ENCODE data around the gene AGTRAP.

Gene AGTRAP

GRCh38 chr1:11764519-11764918, 28.6 kb downstream of the AGTRAP start:
- DNase-seq: no peak

- no peak for DNase-seq
These were observed 29.9 kb downstream of the AGTRAP start for GRCh38 chr1:11765661-11766428.

- DNase-seq: no peak
These were observed 30.5 kb downstream of the AGTRAP start for GRCh38 chr1:11766429-11766776.

GRCh38 chr1:11767922-11768704, 32.2 kb downstream of the AGTRAP start:
- no peak for DNase-seq

GRCh38 chr1:11768821-11769220, 32.9 kb downstream of the AGTRAP start:
- DNase-seq: no peak

- DNase-seq: no peak
These were observed 33.3 kb downstream of the AGTRAP start for GRCh38 chr1:11769274-11769673.

- DNase-seq: no peak
These were observed 34.1 kb downstream of the AGTRAP start for GRCh38 chr1:11770011-11770410.

GRCh38 chr1:11771481-11772043, 35.6 kb downstream of the AGTRAP start:
- no peak for DNase-seq

- DNase-seq: no peak
These were observed 36.5 kb downstream of the AGTRAP start for GRCh38 chr1:11772458-11772857.

GRCh38 chr1:11774753-11775152, 38.8 kb downstream of the AGTRAP start:
- no peak for DNase-seq

GRCh38 chr1:11777658-11778322, 41.9 kb downstream of the AGTRAP start:
- no peak for DNase-seq

GRCh38 chr1:11778336-11778735, 42.4 kb downstream of the AGTRAP start:
- DNase-seq: no peak

- no peak for DNase-seq
These were observed 43.1 kb downstream of the AGTRAP start for GRCh38 chr1:11778844-11779623.

- no peak for DNase-seq
These were observed 43.9 kb downstream of the AGTRAP start for GRCh38 chr1:11779715-11780379.

- no peak for DNase-seq
These were observed 44.6 kb downstream of the AGTRAP start for GRCh38 chr1:11780380-11781147.

GRCh38 chr1:11781297-11781696, 45.4 kb downstream of the AGTRAP start:
- no peak for DNase-seq

- no peak for DNase-seq
These were observed 46.3 kb downstream of the AGTRAP start for GRCh38 chr1:11782127-11782708.

GRCh38 chr1:11783556-11783955, 47.6 kb downstream of the AGTRAP start:
- DNase-seq: no peak

- no peak for DNase-seq
These were observed 48.5 kb downstream of the AGTRAP start for GRCh38 chr1:11784256-11784992.

Measured in 8988T (cell line).